HG03520 (cell line): ENCODE measurements around the gene SNX9.
"Not testable (repeated sequence)": the region's sequence is repeated elsewhere in the genome, so short reads cannot be mapped to it uniquely, and the experiment has no call there.

ENCODE experiments used
- ATAC-seq: cut with Tn5 transposase; IDR thresholded peaks from one replicate; pipeline ENCODE4 v1.9.1; 2021; ENCODE audit warnings: mild to moderate bottlenecking, moderate library complexity; ENCODE audit not compliant: unreplicated experiment

Gene SNX9

DNA sequence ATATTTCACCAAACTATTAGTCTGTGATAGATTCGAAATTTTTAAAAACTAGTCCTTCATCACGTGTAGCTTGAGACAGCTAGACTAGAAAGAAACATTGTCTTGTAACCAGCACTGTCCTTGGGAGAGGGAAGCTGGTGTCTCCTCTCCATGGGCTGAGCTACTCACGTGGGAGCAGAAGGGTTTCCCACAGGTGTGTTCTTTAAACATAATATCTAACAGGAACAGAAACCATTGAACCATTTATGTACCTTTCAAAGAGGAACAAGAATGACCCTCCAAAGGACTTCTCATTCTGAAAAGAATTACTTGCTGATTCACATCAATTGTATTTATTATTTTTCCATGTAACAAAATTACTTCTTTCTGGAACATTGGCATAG, 86.2 kb downstream of the SNX9 start:
- no peak for ATAC-seq

DNA sequence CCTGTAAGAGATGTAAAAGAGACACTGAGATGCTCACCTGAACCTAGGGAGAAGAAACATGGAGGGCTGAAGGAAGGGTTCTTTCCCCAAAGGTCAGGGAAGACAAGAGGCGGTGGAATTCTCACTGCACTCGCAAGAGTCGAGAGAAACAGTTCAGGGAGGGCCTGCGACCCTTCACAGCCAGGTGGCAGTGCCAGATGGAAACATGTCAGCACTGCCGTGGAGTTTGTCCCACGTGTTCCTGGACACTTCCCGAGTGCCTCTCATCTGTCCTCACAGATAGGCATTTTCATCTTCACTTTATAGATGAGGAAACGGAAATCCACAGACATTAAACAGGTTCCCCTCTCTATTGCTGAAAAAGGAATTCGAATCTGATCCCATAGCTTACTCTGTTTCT, 88.2 kb downstream of the SNX9 start:
- ATAC-seq, result no peak

DNA sequence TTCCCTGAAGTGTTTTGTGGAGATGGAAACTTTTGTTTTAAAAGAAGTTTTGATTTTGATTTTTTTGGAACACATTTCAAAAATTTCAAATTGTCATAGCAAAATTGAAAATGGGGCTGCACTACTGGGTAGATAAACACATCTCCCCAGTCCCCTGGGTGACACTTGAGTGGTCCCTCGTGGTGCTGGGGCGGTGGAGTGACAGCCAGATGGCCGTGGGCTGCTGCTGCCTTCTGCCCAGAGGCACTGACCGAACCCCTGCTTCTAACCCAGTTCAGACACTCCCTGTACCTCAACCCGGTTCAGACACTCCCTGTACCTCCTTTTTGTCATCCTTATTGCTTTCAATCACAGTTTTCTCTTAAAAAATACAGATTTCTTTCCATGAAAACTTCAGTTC, 88.7 kb downstream of the SNX9 start:
- ATAC-seq, result no peak

DNA sequence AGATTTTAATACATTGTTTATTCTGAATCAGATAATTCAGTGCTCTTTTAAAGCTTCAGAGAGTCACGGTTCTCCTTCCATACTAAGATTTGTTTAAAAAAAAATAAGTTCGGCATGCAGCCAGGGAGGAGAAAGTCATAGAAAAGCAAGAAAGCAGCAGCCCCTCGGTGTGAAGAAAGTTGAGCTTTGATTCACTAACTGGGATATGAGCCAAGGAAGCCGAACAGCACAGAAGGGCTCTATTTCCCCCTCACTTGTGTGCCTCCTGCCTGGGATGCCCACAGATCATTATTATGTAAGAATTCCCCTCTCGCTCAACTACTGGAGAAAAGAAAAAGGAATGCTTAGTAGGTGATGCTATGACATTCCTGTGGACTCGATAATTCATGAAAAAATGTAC, 89.3 kb downstream of the SNX9 start:
- ATAC-seq, result no peak

DNA sequence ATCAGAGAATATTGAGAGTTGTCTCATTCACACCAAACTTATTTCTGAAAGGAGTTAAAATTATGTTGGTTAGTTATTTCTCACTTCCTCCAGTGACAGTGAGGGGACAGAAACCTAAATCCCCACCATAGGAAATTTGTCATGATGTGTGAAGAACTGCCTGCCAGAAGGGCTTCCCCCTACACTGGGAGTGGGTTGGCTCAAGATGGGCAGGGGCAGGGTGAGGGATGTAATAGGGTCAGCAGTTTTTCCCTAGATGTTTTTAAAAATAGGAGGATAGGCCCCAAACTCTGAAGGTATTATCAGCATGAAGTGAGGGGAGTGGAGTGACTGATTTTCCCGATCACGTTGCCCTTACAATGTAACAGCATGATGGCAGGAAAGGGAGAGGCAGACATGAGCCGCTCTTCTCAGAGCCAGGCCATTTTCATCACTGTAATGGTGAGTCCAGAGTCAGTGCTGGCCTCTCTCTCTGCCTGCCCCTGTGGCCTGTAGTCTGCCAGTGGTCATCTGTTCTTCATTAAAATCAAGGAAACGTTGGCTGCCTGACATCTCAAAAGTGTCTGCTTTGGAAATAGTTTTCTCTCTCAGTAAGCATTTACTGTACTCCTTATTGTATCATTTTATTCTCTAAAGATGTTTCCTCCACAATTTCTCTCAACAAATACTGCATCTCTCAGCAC, 98.8 kb downstream of the SNX9 start:
- no peak for ATAC-seq

DNA sequence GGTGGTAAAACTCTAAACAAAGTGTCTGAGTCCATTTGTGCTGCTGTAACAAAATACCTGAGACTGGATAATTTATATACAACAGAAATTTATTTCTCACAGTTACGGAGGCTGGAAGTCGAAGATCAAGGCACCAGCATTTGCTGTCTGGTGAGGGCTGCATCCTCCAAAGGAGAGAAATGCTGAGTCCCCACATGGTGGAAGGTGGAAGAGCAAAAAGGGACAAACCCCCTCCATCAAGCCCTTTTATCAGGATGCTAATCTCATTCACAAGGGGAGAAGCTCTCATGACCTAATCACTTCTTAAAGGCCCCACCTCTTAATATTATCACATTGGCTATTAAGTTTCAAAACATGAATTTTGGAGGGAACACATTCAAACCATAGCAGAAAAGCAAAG, 102.7 kb downstream of the SNX9 start:
- ATAC-seq, result no peak

DNA sequence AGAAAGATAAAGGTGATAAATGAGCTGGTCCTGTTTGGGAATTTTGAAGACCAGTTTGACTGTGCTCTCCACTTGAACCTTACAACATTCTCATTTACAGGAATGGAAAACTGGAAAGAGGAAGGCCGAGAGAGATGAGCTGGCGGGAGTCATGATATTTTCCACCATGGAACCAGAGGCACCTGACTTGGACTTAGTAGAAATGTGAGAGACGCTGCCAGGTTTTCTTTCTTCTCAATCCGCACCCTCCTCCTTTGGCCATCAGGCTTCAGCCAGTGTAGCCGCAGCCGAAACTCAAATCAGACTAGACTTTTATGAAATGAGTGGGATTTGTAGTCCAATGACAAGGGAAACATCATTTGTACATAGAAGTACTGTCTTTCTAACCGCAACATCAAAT, 104.0 kb downstream of the SNX9 start:
- ATAC-seq, result no peak

DNA sequence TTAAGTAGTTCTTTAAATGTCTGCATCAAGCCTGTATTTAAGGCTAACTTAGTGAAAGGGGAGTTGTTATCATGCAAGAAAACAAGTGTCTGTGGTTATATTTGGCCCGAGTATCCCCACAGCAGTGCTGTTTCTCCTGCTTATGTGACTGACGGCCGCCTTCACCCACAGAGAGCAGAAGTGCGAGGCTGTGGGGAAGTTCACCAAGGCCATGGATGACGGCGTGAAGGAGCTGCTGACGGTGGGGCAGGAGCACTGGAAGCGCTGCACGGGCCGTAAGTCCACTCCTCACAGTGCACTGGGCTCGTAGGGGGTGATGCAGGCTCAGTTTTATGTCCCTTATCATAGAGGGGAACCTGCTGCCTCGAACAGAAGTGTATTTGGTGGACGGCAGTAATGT, 105.4 kb downstream of the SNX9 start:
- no peak for ATAC-seq

DNA sequence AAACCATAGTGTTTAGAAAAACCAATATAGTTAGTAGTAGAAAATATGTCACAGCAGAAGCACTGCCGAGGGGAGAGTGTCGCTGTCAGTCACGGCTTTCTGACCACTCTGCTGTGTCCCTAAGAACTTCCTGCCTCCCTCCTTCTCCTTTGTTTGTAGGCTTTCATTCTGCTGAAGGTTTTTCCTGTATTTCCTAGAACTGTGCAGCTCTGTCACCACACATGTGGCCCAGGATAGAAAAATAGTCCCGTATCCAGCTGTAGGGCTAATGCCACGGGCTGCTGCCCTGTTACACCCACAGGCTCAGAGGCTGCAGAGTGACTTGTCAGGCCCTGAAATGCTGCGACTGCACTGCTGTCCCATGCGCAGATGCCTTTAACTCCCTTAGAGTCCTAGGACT, 106.0 kb downstream of the SNX9 start:
- ATAC-seq, result no peak

DNA sequence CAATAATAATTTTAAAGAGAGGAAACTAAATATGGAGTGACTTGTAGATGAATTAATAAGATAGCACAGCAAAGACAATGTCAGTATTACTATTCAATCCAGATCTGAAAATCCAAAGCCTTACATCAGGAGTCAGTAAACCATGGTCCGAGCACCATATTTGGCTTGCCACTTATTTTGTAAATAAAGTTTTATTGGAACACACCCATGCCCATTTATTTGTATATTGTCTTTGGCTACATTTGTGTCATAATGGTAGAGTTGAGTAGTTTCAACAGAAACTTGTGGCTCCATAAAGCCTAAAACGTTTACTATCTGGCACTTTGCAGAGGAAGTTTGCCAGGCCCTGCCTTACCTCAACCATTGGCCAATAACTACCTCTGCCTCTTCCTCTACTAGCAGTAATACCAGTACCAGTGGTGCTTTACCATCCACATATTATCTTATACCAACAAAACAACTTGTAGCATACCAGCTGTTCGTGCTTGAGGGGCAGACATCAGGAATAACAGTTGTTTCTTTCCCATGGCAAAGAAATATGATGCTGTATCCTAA, 106.8 kb downstream of the SNX9 start:
- no peak for ATAC-seq

DNA sequence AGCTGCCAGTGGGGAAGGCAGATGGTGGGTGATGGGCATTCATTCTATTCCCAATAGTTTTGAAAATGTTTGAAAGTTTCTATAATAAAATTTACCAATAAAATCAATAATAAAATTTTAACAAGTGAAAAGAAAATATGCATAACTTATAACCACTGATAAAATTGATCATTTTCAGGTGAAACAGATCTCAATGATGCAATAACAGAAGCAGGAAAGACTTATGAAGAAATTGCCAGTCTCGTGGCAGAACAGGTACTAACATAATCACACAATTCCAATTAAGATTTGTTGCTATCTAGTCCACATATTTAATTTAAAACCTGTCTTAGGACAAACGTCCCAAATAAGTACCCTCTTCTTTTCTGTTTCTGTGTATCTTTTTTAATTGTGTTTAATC, 112.7 kb downstream of the SNX9 start:
- no peak for ATAC-seq

DNA sequence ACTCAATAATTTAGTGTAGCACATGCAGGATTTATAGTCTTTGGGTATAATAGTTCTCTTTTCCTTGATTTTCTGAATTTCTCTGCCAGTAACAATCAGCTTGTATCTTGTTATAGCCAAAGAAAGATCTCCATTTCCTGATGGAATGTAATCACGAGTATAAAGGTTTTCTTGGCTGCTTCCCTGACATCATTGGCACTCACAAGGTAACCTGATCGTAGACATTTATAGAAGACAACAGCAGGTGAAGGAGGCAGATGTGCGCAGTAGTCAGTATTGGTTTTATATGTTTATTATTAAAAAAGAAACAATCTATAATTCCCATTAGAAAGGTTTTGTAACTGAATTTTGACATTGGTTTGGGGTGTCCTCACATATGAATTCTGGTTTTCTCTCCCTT, 114.3 kb downstream of the SNX9 start:
- no peak for ATAC-seq

DNA sequence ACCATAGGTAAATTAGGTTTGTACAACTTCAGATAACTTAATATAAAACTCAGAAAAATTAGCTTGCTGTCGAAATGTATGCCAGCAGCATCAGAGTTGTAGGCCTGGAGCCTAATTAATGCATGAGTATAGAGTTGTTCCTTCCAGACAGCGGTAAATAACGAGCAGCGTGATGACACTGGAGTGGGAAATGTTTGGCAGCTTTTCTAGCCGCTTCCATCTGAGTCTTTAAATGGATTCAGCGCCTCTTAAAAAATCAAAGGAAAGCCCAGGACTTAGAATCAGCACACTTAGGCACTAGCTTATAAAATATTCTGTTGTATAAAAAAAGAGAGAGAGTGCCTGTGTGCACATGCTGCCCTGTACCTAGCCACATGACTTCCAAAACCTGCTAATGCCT, 114.9 kb downstream of the SNX9 start:
- no peak for ATAC-seq

DNA sequence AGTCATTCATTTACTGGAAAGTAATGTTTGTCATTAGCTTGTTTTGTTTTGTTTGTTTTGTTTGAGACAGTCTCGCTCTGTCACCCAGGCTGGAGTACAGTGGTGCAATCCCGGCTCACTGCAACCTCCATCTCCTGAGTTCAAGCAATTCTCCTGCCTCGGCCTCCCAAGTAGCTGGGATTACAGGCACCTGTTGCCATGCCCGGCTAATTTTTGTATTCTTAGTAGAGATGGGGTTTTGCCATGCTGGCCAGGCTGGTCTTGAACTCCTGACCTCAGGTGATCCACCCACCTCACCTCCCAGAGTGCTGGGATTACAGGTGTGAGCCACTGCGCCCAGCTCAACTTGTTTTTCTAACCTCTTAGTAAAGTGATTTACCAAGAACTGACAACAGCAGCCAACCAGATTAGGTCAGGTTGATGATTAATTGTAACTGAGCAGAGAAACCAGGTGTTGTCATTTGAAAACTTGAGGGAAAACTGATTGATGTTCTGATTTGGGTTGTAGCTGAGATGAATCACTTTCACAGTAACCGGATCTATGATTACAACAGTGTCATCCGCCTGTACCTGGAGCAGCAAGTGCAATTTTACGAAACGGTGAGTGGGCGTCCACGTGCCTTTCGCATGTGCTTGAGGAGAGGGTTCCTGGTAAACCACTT, 117.5 kb downstream of the SNX9 start:
- ATAC-seq, result not testable (repeated sequence)

DNA sequence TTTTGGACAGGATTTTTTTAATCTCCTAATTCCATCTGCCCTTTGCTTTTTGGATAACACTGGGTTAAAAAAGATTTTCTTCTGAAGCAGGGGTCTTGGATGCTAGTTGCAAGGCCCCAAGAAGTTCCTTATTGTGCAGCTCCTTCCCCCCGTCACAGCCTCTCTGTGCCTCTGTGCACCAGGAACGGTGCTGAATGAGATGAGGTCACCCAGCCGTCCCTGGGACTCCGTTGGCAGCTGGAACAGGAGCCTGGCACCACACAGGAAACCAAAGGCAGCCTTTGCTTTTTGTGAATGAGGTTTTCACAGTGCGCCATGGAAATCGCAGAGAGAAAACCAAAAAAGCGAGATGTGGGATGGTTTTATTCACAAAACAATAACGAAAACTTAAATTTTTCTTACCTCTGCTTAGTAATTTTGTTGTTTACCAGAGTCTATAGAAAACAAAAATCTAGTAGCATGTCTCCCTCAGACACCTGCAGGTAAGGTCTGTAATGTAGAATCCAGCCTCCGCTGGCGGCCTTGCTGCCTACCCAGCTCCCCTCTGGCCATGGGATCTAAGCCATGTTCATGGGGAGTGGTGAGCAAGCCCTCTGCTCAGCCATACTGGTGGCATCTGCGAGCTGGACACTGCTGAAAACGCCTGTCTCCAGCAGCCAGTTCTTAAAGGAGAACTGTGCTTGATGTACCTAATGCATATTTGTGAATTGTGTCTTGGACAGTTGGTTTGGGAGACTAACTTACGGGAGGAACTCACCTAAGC, 118.2 kb downstream of the SNX9 start:
- ATAC-seq, result no peak

DNA sequence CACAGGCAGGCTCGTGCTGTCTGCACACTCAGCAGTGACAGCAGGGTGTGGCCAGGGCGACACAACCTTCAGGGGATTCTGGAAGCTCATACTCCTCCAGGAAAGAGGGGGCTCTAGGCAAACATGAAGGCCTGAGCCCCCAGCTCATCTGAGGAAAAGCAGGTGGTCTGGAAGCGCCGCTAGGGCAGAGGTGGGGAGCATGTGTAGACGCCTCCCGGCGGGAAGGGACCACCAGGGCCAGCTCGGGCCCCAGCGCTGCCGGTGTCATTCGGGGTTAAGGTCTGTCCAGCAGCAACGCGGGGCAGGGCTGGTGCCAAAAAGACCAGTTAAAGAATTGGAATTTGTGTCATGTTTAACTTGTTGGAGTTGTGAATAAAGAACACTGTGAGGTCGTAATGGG, 119.3 kb downstream of the SNX9 start:
- no peak for ATAC-seq

DNA sequence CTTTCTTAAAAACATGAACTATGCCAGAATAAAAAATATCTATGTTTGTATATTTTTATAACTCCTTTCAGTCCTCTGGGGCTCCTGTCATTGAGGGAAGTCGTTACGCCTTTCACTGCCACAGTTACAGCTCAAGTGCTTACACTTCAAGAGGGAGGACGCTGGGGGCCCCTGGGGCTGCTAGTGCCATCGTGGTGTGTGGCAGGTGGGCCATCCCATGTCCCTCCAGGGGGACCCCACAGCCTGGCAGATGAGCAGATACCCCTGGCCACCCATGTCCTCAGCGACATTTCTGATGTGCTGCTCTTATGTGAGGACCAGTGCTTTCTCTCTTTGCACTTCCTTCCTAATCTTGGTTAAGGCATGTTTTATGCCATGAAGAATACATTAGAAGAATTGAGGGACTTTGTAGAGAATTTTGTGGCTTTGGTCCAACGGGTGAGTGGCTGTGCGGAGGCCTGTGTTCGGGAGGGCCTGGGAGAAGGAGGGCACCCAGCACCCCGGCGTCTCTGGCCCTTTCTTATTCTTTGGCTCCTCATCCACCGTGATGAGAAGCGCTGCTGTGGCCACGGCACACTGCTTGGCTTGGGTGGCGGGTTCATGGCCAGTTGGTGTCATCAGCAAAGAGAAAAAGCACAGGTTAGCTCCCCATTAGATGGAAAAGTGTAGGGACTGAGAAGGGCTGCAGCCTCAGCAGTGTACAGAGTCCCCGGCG, 120.4 kb downstream of the SNX9 start:
- ATAC-seq, result no peak

DNA sequence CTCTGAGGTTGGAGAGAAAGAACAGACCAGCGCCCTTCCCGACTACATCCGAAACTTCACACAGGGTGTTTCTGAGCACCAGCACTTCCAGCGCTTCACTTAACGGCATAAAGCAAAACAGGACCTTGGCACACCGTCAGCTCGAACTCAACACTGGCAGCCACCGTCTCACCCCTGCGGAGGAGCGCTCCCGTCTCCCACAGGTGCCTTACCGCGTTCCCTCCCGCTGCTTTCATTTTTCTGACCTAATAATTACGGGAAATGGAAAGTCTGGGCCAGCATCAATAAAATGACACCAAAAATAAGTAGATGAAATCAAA, 120.9 kb downstream of the SNX9 start:
- ATAC-seq, result no peak

DNA sequence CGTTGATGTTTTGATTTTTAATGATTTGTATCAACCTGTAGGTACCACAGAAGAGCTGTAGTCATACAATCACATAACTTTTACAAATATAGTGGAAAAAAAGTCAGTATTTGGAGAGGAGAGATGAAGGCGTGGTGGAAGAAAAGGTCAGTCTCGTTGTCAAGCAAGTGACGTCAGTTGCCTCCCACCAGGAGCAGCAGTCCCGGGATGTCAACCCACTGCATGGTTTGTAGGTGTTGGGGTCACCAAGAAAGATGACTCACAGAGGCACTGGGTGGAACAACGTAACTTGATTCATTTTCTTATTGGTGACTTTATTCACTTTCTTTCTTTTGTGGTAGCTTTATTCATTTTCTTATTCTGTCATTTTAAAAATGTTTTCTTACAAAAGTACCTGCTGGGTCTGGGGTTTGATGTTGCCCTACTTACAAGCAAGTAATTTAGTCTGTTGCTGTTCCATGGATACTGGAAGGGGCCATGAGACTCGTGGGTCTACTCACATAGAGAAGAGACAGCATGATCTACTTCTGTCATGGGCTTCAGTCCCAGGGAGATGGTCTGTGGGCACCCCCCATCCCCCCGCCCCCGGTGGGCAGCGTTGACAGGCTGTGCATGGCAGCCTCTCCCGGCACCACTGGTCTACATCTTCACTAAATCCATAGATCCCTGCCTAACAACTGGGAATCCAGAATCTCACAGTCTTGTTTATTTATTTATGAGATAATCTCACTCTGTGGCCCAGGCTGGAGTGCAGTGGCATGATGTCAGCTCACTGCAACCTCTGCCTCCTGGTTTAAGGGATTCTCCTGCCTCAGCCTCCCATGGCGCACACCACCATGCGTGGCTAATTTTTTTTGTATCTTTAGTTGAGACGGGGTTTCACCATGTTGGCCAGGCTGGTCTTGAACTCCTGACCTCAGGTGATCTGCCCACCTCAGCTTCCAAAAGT, 122.2 kb downstream of the SNX9 start:
- ATAC-seq, result no peak

DNA sequence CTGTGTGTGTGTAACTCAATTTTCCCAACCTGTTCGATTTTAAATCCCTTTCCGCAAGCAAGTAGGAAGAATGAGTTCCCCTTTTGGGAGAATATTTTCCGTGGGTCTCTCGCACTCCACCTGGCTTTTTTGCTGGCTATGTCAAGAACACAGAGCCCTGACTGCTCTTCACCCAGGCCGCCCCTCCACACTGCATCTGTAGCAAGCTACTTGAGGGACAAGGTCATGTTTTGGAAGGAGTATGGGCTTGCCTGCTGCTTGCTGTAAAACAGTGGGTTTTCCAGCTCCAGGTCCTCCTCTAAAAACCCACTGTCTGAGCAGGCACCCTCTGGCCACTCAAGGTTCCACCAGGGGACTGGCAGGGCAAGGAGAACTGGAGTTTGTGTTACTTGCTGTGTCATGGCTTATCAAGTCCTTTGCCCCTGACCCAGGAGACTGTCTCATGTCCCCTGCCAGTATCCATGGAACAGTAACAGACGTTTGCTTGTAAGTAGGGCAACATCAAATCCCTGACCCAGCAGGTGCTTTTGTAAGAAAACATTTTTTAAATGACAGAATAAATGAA, 123.1 kb downstream of the SNX9 start:
- ATAC-seq, result no peak
